ENCODE results near the gene LYPLAL1. TPM values are rescaled to one million over a fixed set of nuclear protein-coding genes. Genes with fewer than 3 reads are reported as not detected.

LYPLAL1 gene
- total and polyA plus RNA-seq, 2 of the 13 experiments (the other 11 are each of a cell fraction or from before 2014, with no cell fraction given): 17.0 to 31.6 TPM

- TF ChIP-seq RXRA (CRISPR knock-in tag; IDR thresholded peaks at IDR 0.05): peak; percentile 61
- peak; percentile 58 for TF ChIP-seq HDAC2 (CRISPR knock-in tag; IDR thresholded peaks at IDR 0.05)
- peak; percentile 66 for TF ChIP-seq MED1 (CRISPR knock-in tag; IDR thresholded peaks at IDR 0.05)
- TF ChIP-seq RARA (CRISPR knock-in tag; IDR thresholded peaks at IDR 0.05): peak; percentile 31; the same call in 1 of the 2 replicates
- TF ChIP-seq EEA1 (CRISPR knock-in tag; IDR thresholded peaks at IDR 0.05; ENCODE audit: borderline replicate concordance): peak; percentile 51; the same call in 1 of the 2 replicates
- no peak; the same call in 1 of the 2 replicates for TF ChIP-seq KLF9 (CRISPR knock-in tag; IDR thresholded peaks at IDR 0.05; ENCODE audit: low read depth)
- no peak for TF ChIP-seq ZUFSP (CRISPR knock-in tag; IDR thresholded peaks at IDR 0.05; ENCODE audit: borderline replicate concordance)
- TF ChIP-seq BRD4 (CRISPR knock-in tag; IDR thresholded peaks at IDR 0.05): peak; percentile 97
- TF ChIP-seq PBX3 (CRISPR knock-in tag; IDR thresholded peaks at IDR 0.05; ENCODE audit: borderline replicate concordance): no peak
- TF ChIP-seq YEATS4 (CRISPR knock-in tag; IDR thresholded peaks at IDR 0.05; ENCODE audit: borderline replicate concordance): peak; percentile 84
- TF ChIP-seq AHR (CRISPR knock-in tag; IDR thresholded peaks at IDR 0.05): peak; percentile 60; the same call in 1 of the 2 replicates
- TF ChIP-seq FOXJ3 (CRISPR knock-in tag; IDR thresholded peaks at IDR 0.05; ENCODE audit: borderline replicate concordance): no peak
- TF ChIP-seq ZNF513 (CRISPR knock-in tag; conservative IDR thresholded peaks at IDR 0.05): no peak
- peak; percentile 69; the same call in 1 of the 2 replicates for TF ChIP-seq ELK4 (CRISPR knock-in tag; IDR thresholded peaks at IDR 0.05; ENCODE audit: borderline replicate concordance)
- peak; percentile 85; the same call in 1 of the 2 replicates for TF ChIP-seq MEIS2 (CRISPR knock-in tag; IDR thresholded peaks at IDR 0.05)
- TF ChIP-seq IRF9 (CRISPR knock-in tag; IDR thresholded peaks at IDR 0.05; ENCODE audit: borderline replicate concordance): peak; percentile 86
- no peak for TF ChIP-seq DDIT3 (CRISPR knock-in tag; IDR thresholded peaks at IDR 0.05)
- TF ChIP-seq USF2 (IDR thresholded peaks at IDR 0.05; ENCODE audit: low read depth, low read length): no peak
- no peak for TF ChIP-seq USF2 (CRISPR knock-in tag; IDR thresholded peaks at IDR 0.05; ENCODE audit: borderline replicate concordance)
- TF ChIP-seq ZNF839 (CRISPR knock-in tag; IDR thresholded peaks at IDR 0.05; ENCODE audit: borderline replicate concordance): no peak; the same call in 1 of the 2 replicates
These were observed at the start of gene LYPLAL1 (continued) for GRCh38 chr1:219173758-219174459.
